Measurements from ENCODE around the gene SEMA6A.

The SEMA6A gene

DNA sequence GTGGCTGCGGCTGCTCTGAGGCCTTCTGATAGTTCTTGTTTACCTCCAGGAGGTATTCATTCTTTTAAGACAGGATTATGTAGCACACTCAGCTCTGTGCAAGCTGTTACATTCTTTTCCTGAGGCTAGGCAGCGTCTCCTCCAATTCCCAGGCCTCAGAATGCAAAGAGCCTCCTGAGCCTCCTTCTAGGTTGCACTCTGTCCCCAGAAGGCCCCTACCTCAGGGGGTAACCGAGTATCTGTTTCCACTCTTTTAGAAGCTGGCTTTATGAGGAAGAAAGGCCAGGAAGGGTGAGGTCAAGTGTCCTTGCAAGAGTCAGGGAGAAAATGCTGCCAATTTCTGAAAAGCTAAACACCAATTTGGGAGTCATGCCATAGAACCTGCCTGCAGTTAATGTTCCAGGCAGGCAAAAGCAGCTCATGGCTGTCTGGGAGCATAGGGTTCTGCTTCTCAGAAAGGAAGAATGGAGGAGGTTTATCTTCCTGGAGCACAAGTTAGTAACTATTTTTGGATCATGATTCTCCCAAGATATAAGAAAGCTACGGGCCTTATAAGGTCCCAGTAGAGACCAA, 178.9 kb downstream of the SEMA6A start:
- DNase-seq = no peak

DNA sequence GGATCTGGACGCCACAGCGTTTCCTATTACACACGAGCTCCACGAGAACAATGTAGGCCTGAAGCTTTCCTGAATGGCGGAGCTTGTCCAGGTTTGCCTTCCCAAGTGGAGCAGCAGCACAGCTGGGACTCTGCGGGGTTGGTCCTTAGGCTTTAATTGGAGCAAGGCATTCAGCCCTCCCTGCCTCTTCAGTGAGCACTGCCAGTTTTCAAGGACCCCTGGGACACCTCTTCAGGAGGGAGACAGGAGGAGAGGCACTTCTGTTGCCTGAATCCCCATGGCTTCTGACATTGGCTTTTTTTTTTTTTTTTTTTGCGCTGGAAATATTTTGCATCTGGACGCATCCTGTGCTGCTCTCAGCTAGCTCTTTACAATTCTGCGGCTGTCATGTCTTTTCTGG, 179.4 kb downstream of the SEMA6A start:
- no peak for DNase-seq

DNA sequence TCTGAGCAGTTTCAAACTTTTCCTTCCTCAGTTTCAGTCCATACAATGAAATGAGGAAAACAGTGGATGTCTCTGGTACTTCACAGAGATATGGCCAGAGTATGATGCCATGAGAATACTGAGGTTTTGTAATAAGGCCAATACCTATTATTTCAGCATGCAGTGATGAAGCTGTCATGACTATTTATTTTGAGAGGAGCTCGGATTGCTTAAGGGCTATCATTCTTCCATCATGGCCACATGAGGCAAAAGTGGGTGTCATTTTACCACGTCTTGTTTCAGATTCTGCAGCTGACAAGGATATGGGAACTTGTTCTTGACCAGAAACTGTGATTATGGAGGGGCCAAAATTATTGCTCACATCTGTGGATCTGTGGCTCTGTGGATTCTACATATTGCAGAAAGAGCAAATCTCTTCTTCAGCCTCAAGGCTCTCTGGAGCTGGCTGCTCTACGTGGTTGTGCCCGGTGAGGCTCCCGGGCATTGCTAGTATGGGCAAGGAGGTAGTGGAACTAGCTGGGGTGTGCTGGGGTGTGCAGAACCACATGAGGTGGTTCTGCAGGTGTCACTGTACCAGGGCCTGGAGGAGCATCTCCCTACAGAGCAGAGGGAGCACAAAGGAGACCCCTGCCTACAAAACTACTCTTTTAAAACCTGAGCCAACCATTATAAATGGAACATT, 180.3 kb downstream of the SEMA6A start:
- no peak for DNase-seq
